Cardiac muscle cell (in vitro differentiated cells and primary cell): ENCODE measurements around the gene CUX1. TPM values are rescaled to one million over a fixed set of nuclear protein-coding genes. Genes with fewer than 3 reads are reported as not detected.

Experiments
- DNase-seq, 2 donors: peaks; one replicate each; pipeline versions ENCODE4 v3.0.0 to v3.0.0-alpha.2; 2010 to 2017; ENCODE audit warnings: low read depth in 1 of 2, low spot score in 1 of 2
- H3K27ac ChIP-seq: fragments of 200-600 bp; sonication (generic); 2 replicates; pipeline ENCODE4 v1.5.1; 2016
- H3K27me3 ChIP-seq: fragments of 200-600 bp; sonication (generic); 2 replicates; pipeline ENCODE4 v1.6.0; 2016; ENCODE audit warnings: control low read depth
- H3K36me3 ChIP-seq: fragments of 200-600 bp; sonication (generic); 2 replicates; pipeline ENCODE4 v1.5.1; 2016; ENCODE audit warnings: control low read depth
- H3K4me1 ChIP-seq: fragments of 200-600 bp; sonication (generic); 2 replicates; pipeline ENCODE4 v1.8.1; 2017; ENCODE audit warnings: low read depth, mild to moderate bottlenecking, mixed run types
- H3K4me3 ChIP-seq: fragments of 200-600 bp; sonication (generic); 2 replicates; pipeline ENCODE4 v1.5.1; 2016; ENCODE audit warnings: mild to moderate bottlenecking
- H3K9me3 ChIP-seq: fragments of 200-600 bp; sonication (generic); 2 replicates; pipeline ENCODE4 v1.5.1; 2017; ENCODE audit warnings: low read depth, mild to moderate bottlenecking, control low read depth
- polyA plus RNA-seq: library from polyadenylated mRNA; unstranded; fragments of >200 nt; fragmentation: Nextera tagmentation; extraction: Ambion mirVana; gene quantifications from 2 replicates; pipeline ENCODE4 v1.2.1, GENCODE V29; 2016
- total RNA-seq: library from RNA; depleted of rRNA; stranded (reverse); fragments of >200 nt; gene quantifications from 2 replicates; pipeline ENCODE4 v1.2.3, GENCODE V29; 2016
- TF ChIP-seq, protein P1 (sequence below): IDR thresholded peaks from 2 replicates; pipeline ENCODE4 v1.5.1; 2012; ENCODE audit warnings: low read depth, mild to moderate bottlenecking, low read length

Gene CUX1
- total and polyA plus RNA-seq, 2 experiments from 2014 or later: 67.7 to 85.3 TPM

DNA sequence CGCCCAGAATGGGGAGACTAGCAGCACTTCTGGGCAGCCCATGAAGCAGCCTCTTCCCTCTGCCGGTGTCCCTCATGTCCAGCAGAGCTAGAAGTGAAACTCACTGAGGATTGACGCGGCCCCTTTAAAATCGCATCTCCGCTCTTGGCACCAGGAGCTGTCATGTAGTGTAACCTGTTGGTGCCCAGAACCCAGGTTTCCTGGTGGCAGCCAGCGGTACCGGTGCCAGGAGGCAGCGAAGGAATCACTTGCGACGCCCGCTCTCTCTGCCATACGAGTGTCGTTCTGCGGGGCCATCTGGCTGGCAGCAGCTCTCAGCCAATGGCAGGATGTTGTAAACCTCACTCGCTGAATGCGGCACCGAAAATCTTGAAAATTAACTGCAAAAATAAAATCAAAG, 82.7 kb downstream of the CUX1 start:
- no peaks in the 10 kb centered on the region for H3K27me3 ChIP-seq
- H3K36me3 ChIP-seq: no peaks in the 10 kb centered on the region
- H3K9me3 ChIP-seq: no peaks in the 10 kb centered on the region
- DNase-seq: no peak
- TF ChIP-seq, protein P1, sequence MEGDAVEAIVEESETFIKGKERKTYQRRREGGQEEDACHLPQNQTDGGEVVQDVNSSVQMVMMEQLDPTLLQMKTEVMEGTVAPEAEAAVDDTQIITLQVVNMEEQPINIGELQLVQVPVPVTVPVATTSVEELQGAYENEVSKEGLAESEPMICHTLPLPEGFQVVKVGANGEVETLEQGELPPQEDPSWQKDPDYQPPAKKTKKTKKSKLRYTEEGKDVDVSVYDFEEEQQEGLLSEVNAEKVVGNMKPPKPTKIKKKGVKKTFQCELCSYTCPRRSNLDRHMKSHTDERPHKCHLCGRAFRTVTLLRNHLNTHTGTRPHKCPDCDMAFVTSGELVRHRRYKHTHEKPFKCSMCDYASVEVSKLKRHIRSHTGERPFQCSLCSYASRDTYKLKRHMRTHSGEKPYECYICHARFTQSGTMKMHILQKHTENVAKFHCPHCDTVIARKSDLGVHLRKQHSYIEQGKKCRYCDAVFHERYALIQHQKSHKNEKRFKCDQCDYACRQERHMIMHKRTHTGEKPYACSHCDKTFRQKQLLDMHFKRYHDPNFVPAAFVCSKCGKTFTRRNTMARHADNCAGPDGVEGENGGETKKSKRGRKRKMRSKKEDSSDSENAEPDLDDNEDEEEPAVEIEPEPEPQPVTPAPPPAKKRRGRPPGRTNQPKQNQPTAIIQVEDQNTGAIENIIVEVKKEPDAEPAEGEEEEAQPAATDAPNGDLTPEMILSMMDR: no peak
- peaks cover 9% of the 10 kb centered on the region for H3K4me1 ChIP-seq
- H3K4me3 ChIP-seq: no peak overlapping the region
- H3K27ac ChIP-seq: no peak overlapping the region

DNA sequence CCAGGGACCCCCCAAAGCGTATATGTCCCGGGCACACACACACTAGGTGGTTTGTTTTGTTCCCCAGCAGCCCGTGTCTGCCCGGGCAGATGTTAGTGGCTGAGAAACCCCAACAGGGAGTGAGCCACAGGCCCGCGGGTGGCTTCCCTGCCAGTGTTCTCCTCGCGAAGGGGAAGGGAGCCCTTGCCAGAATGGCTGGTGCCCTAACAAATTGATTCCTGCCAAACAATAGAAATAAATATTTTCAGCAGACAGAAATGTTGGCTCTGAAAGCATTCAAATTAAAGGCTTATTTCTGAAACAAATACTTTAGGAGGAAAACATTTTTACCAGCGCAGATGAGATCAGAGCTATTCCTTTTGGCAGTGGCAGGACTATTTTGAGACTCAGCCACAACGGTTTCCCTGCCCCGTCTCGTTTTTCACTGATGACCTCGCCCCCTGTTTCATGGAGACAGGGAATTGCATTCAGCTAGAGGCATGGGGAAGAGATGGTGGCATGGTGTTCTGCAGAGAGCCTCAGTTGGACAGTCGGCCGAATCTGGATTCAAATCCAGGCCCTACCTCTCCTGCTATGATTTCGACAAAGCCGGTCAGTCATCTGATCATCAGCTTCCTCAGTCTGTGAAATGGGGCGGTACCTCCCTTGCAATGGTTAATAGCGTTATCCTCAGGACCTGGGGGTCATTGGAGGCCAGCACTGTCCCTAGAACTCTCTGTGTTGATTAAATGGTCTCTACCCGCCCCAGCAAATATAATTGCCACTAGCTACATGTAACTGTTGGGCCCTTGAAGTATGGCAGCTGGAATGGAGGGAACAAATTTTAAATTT, 84.5 kb downstream of the CUX1 start:
- peak in 1 of 2 donors; percentile 33 for DNase-seq
- Histone ChIP-seq H3K4me1 (no peaks in the 10 kb centered on the region), H3K36me3 (no peaks in the 10 kb centered on the region), H3K27ac (peak overlapping the region; percentile 47), H3K27me3 (no peaks in the 10 kb centered on the region), H3K9me3 (no peaks in the 10 kb centered on the region), H3K4me3 (no peak overlapping the region)
- TF ChIP-seq, protein P1: no peak

DNA sequence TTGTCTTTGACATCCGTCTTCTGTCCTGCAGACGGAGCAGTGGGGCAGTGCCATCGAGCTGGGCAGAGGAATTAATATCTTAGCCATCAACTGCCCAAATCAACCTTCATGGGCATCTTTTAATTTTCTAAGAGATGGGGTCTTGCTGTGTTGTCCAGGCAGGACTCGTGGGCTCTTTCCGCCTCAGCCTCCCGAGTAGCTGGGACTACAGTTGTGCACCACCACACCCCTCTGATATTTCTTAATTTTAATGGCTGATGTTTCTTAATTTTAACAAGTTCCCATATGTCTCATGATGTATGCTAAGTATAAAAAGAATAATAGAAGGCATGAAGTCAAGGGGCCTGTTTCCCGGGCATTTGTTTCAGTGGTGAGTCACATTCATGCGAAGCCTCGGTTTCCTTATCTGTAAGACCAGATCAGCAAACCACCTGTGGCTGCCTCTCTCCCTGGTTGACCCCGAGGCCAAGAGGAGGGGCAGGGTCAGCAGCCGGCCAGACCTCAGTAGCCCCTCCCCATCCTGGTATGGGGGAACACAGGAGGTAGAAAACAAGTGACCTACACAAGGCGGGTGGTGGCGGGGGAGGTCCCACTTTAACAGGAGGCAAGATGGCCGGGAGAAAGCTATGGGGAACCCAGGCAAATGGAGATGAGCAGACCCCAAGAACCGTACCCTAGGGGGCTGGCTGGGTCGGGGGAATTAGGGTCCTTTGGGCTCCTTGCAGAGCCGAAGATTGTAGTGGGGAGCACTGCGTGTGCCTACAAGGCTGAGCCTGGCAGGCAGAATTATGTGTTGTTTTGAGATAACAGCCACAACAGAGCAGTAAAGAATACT, 85.5 kb downstream of the CUX1 start:
- DNase-seq: no peak
- H3K27me3 ChIP-seq: no peaks in the 10 kb centered on the region
- H3K4me3 ChIP-seq: no peak overlapping the region
- H3K36me3 ChIP-seq: no peaks in the 10 kb centered on the region
- no peak overlapping the region for H3K27ac ChIP-seq
- no peaks in the 10 kb centered on the region for H3K4me1 ChIP-seq
- no peaks in the 10 kb centered on the region for H3K9me3 ChIP-seq
- TF ChIP-seq, protein P1: no peak

DNA sequence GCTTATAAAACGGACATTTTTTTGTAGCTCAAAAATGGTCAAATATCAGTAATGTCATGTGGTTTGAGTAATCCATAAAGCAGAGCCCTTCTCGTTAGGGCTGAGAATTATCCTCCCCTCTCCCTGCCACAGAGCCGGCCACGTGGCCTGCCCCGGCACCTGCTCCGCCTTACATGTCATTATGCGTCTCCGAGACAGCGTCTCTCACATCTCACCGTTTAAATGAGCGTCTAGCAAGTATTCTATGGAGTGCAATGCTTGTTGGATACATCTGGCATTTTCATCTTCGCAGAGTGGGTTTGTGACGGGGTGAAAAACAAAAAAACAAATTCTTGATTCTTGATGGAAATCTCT, 86.1 kb downstream of the CUX1 start:
- H3K9me3 ChIP-seq: no peaks in the 10 kb centered on the region
- TF ChIP-seq, protein P1: no peak
- DNase-seq: no peak
- no peak overlapping the region for H3K4me3 ChIP-seq
- no peaks in the 10 kb centered on the region for H3K36me3 ChIP-seq
- no peaks in the 10 kb centered on the region for H3K27me3 ChIP-seq
- H3K27ac ChIP-seq: no peak overlapping the region
- no peaks in the 10 kb centered on the region for H3K4me1 ChIP-seq

DNA sequence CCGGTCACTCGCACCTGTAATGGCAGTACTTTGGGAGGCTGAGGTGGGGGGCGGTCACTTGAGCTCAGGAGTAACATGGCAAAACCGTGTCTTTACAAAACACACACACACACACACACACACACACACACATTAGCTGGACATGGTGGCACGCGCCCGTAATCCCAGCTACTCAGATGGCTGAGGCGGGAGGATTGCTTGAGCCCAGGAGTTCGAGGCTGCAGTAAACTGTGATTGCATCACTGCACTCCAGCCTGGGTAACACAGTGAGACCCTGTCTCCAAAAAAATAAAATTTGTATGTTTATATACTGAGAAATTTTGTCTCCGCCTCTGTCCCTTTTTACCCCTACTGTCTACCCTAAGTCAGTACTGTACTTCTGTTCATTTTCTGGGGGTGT, 86.6 kb downstream of the CUX1 start:
- no peaks in the 10 kb centered on the region for H3K36me3 ChIP-seq
- no peak overlapping the region for H3K27ac ChIP-seq

More for the DNA sequence above, 86.6 kb downstream of the CUX1 start:
- Histone ChIP-seq H3K9me3 (no peaks in the 10 kb centered on the region), H3K4me1 (no peaks in the 10 kb centered on the region), H3K4me3 (no peak overlapping the region), H3K27me3 (no peaks in the 10 kb centered on the region)
- no peak for DNase-seq
- TF ChIP-seq, protein P1: no peak
